GM21423 (cell line): Measurements from ENCODE around the gene DGKI.

Source experiments
- ATAC-seq: cut with Tn5 transposase; IDR thresholded peaks from one replicate; pipeline ENCODE4 v1.9.1; 2021; ENCODE audit warnings: mild to moderate bottlenecking, moderate library complexity; ENCODE audit not compliant: unreplicated experiment

The DGKI gene

DNA sequence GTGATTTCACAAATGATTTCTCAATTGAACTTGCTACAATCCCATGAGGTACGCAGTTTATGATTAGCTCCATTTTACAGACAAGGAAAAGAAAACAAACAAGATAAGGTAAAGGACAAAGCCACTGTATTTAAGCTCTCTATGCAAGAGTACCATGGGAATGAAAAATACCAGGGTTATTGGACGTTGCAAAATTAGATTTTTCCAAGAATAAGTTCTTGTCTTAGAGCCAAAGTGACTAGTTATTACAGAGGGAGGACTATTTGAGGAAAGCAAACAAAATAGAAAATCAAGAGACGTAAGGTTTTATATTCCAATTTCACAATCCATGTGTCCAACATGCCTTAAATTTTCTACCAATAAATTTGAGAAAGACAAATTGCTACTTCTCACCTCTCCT, 405.3 kb downstream of the DGKI start:
- no peak for ATAC-seq

DNA sequence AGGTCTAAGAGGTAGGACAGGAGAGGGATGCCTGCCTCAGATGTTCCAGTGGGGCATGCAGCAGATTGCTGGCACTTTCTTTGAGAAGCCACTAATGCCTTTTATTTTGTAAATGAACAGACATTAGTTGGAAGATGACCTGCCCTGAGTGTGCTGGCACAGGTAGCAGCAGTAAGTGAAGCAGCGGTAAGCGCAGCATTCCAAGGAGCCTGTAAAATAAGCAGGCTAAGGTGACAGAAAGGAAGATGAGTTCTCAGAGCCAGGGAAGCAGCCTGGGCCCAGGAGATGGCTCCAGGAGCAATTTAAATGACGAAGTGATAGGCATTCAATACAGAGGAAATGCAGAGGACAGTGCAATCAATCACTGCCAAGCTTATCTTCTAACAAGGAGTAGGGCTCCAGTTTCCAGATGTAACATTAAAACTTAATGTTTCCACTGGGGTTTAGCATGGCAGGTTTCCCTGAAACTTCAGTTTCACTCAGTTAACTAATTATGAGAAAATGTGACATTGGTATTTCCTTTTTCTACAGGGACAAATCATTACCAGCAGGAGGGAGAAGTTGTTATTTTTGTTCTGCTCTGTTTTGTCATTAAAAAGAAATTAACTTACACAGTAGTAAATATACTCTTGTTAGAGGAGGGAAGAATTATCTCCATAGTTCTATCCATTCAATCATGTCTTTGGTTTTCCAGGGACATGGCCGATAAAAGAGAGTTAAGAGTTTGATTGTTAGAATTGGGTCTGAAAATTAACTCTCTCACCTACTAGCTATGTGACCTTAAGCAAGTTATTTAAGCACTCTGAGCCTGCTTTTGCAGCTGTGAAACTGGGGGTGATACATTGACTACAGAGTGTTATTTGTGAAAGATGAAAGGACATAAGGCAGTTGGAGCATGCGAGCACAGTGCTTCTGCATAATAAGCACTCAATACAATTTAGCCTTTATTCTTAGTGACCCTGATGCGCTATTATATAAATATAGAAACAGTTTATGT, 406.6 kb downstream of the DGKI start:
- ATAC-seq: no peak

DNA sequence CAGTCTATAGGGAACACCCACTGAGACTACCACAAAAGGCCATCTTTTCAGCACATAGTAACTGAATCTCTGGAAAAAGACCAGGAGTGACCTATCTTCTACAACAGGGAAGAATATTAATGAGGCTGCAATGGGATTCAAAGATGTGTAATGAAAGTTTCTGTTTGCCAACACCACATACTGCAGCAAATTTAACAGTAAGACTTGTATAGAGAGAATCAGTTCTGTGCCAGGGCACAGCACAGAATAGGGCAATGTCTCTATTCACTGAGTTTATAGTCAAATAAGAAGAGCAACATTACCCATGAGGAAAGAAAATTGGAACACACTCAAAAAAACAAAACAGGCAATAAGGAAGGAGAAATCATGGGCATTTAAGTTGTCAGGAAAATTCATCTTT, 411.8 kb downstream of the DGKI start:
- no peak for ATAC-seq

DNA sequence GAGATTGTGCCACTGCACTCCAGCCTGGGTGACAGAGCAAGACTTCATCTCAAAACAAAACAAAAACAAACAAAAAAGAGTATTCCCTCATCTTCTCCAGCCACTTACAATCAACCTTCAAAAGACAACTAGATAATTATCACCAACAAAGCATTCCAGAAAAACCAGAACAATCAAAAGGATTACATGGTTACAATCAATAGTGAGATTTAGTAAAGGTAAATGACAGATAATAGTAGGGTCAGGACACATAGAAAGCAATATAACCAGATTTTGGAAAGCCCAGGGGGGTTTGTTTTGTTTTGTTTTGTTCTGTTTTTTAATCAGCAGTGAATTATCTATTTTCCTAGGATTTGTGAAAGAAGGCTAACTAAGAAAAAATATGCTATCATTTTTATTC, 412.2 kb downstream of the DGKI start:
- no peak for ATAC-seq

DNA sequence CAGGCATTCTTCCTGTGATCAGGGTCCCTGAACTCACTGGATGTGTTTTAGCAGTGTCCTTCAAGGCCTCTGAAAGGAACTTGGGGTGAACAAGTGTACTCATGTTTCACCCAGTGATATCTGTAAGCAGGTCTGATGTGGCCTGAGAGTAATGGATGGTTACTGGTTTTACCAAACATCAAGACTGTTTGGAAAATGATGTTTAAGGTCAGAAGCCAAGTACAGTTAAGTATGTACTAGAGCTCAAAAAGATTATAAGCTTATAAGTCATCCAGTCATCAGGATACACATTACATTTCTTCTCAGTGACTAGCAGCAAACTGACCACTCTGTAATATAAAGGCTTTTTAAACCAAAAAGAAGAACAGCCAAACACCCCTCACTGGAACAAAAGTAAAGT, 423.5 kb downstream of the DGKI start:
- ATAC-seq: no peak

DNA sequence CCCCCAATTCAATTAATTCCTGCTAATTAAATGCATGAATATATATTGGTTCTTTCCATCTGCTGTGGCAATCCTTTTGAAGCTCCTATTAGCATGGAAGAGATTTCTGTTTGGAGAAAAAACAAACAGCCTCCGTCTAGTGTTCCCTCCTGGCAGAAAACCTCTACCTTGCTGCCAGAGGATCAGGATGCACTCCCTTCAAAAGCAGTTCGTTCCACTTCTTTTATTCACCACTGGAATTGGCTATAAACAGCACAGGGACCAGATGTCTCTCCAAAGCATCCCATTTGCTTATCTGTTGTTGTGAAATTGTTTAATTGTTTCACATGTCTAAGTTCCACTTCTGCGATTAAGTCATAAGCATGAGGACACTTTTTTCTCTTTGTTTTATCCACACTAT, 425.4 kb downstream of the DGKI start:
- ATAC-seq: no peak

DNA sequence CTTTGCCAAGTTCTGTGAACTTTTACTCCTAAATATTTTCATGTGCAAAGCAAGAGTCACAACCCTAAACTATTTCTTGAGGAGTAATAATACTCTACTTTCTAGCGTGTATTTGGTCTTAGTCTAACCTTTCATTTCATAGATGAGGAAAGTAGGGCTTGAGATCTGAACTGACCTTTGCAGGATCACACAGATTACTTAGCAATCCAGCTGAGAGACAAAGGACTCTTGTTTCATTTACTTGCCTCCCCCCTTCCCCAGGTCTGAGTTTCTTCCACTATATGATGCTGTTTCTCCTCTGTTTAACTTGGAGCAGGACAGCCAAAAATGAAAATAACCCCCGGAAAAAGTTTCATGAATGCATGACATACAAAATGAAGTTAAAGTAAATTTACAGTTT, 427.9 kb downstream of the DGKI start:
- no peak for ATAC-seq

DNA sequence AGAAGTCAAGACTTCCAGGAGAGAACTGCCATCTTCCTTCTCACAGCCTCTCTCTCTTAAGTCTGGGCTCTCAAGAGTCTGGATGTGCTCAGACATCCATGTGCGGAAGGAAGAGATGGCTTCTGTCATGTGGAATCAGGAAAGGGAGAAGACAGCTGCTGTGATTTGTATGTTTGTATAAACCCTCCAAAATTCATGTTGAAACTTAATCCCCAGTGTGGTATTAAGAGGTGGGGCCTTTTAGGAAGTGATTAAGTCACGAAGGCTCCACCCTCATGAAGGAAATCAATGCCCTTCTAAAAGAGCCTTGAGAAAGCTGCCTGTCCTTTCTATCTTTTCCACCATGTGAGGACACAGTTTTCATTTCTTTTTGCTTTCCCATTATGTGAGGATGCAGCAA, 429.3 kb downstream of the DGKI start:
- no peak for ATAC-seq

DNA sequence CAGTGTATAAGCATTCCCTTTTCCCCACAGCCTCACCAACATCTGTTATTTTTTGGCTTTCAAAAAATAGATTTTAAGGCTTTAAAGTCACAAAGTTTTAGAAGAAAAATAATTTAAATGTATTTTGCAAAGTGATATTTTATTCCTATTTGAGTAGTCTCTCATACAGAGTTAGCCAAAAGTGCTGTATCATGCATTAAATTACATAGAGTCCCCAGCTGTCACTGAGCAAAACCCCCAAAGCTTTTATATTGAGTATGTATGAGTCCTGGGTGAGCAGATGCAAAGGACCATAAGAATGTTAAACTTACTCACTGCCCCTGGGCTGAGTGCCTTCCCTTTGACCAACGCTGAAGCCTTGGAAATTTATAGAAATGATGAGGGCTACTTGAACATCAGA, 432.9 kb downstream of the DGKI start:
- ATAC-seq: no peak

DNA sequence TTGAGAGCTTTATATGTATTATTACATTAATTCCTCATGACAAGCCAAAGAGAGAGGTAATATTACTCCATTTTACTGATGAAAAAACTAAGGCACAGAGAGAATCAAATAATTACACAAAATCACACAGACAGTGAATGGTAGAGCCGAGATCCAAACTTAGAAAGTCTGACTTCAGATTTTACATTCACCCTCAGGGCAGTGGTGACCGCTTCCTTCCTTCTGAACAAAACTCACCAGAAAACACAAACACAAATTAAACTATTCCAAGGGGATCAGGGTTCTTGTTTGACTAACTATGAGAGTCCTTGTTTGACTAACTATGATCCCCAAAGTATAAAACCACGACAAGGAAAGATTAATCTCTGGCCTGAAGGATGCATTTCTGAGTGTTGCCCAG, 435.3 kb downstream of the DGKI start:
- ATAC-seq: no peak

DNA sequence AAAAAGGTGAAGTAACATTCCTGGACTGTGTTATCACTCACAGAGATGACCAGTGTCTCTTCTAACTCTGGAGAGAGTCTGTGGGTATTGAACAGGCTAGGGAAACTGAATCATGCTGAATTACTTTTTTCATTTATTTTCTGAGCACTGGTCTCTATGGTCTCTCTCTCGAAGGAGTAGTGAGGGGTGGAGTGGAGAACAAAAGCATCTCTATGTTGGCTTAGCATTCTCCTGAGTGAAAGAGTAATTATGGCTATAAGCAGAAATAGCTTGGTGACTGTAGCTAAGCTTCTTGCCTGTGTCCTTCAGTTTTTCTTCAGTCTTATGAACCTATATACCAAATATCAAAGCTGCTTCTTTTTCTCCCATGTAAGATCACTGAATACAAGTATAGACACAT, 438.6 kb downstream of the DGKI start:
- no peak for ATAC-seq

DNA sequence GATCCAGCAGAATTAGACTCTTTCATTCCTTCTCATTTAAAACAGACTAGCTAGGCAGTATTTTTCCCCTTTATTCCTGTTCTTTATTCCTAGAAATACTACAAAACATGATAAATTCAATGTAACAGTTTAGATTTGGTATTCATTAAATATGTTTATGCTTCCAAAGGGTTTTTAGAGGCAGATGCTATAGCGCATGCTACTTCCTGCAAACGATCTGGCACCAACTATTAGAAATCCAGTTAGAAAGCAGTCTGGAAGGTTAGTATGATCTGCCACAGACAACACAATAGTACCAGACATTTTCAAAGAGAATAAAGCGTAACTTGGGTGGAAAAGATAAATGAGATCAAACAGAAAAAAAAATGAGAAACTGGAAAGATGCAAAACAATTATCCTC, 439.7 kb downstream of the DGKI start:
- ATAC-seq: no peak

DNA sequence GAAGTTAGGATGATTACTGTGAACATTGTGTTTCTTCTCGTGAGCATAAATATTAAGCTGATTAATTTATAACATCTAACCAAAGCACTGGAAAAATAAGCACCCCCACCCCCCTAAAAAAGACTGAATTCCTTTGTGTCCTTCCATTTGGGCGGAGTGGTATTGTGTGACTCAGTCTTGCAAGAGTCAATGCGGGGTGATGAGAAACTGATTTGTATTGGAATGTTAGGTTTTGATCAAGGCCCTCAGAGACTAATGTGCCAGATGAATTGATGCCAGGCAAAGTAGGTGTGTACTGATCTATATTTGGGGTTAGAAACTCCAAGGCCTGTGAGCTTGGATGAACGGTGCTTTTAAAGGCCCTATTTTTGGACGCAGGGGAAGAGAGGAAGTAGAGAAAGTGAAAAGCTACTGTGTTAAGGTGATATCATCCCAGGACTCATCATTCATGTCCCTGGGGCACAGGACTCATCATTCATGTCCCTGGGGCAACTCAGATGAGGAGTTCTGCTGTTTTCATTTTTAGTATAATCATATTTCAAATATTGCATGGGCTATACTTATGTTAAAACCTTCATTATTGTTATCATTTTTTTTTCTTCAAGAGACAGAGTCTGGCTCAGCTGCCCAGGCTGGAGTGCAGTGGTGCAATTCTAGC, 442.0 kb downstream of the DGKI start:
- ATAC-seq: no peak

DNA sequence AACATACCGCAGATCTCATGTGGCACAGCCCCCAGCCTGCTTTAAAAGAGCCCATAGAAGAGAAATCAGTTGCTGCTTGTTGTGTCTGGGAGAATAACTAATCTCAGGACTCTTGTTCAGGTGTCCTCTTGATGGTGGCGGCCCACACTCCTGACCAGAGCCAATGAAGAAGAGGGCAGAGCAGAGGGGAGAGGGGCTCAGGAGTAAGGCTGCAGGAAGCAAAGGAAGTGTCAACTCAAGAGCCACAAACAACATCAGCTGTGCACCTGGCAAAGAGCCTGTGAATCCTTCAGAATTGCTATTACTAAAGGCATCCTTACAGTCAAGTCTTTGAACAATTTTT, 443.4 kb downstream of the DGKI start:
- no peak for ATAC-seq

DNA sequence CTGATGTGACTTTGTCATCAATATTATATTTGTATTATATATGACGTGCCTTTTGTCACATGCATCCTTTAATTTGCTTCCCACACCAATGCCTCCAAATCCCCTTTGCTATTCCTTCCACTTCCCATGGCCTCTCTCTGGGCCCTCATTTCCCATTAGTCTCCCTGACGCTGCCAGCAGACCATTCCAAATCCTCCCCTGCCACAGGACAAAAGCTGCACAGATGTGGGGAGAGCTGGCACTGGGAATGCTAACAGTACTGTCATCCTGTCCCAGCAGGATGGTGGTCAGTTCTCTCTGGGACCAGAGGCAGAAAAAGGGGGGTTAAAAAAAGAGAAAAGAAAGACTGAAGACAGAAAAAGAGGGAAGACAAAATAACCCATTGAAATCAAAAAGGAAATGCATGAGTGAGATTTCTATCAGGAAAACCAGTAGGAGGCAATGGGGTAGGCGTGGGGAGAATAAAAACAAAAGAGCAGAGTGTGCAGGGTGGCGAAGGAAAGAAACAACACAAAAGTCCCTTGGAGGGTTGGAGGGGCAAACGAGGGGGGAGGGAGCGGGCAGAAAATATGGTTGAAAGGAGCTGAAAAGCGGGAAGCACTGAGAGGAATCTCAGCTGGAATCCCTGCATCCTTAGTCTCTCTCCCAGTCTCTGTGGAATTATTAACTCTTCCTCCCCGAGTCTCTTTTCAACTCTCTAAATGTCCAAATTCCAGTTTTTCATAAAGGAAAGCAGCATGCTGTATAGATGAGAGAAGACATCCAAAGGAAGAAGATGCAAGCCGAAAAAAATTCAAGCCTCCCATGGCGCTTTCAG, 444.0 kb downstream of the DGKI start:
- ATAC-seq: no peak

DNA sequence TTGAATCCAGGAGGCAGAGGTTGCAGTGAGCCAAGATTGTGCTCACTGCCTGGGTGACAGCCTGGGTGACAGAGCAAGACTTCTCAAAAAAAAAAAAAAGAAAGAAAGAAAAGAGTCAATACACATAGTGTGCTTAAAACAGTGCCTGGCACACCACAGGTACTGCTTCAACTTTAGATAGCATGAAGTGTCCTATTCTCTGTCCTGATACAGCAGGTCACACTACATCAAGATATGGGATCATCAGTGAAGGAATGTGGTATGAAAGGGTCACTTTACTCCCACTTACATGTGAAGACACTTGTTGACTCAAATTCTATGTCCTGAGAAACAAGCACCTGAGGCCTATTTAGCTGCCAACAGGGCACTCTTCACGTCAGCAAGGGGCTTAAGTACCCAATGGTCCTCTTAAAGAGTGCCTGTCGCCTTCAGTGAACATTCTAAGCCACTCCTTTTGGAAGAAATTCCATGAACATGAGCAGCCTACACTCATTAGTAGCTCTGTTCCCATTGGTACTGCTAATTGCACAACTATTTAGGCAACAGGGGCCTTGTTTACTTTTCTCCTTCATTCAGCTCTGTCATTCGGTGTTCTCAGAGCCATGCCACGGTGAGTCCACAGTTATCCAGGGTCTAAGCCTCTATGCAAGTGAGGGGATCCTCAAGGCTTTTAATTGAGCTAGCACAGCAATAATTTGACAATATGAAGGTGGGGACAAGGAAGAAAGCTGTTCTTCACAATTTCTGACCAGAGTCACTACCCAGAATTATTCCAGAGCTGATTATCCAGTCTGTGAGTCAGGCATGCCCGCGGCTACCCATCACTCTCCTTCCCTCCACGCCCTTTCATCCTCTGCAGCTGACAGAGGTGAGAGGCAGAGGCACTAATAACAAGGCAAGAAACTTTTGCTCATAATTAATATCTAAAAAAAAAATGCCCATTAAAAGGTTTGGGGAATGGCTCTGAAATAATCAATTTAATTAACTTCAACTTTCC, 446.6 kb downstream of the DGKI start:
- ATAC-seq: no peak

DNA sequence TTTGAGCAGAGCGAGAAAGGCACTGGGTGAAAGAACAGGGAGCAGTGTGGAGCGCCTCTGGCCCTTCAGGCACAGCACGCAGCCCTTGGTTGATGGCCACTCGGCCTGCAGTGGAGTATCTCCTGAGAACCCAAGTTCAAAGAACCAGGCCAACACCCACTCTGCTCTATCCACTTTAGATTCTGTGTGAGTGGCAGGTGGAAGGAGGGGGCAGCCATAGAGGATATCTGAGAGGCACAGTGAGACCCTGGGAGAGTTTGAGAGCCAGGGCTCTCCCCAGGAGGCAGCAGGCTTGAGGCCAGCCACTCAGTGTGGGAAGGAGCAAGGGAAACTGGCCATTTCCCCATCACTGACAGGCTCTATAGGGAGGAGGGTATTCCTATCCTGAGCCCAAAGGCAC, 450.7 kb downstream of the DGKI start:
- no peak for ATAC-seq

DNA sequence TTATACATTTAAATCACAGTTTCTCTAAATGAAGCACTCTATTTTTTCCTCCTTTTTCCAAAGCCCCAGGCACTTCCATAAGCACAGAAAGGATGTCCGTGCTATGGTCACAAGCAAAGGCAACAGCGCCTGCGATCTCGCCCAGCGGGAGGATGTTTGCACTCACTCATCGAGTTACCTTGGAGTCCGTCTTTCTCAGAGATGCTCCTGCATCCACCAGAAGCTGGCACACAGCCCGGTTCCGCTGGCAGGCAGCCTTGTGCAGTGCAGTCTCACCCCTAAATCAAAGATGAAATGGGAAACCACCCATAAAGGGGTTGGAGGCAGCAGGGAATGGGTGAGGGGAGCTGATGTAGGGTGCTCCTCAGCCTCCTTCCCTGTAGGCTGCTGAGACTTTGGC, 451.4 kb downstream of the DGKI start:
- no peak for ATAC-seq

DNA sequence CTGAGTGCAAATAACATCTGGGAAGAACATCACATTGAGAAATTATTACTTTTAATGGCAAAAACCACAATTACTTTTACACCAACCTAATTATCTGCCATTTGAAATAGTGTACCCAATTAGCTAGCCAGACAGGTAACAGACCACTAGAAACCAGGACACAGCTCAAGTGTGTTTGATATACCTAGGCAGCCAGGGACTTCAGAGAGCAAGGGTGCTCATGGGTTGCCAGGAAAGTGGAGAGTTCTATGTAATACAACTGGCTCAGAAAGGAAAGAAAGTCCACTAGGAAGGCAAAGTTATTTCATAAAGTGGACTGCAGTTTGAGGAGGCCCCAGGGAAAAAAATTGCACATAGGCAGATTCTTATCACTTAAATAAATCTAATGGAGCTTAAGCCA, 453.2 kb downstream of the DGKI start:
- no peak for ATAC-seq

DNA sequence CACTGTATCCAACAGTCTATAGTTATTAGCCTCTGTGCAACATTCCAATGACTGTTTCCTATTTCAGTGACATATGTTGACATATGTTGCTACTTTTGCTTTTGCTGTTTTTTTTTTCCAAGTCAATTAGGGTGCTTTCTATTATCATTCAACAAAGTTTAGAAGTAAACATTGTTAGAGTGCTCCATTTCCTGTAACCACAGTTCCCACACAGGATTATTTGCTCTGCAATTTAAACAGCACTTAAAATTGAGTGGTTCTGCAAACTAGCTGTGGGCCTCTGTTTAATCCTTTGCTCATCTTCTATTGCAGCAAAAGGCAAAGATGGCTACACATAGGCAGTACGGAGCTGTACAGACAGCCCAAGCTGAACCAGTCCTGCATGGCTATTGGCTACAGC, 456.7 kb downstream of the DGKI start:
- ATAC-seq: no peak
